ENCODE data around the gene CASP1.

DNA sequence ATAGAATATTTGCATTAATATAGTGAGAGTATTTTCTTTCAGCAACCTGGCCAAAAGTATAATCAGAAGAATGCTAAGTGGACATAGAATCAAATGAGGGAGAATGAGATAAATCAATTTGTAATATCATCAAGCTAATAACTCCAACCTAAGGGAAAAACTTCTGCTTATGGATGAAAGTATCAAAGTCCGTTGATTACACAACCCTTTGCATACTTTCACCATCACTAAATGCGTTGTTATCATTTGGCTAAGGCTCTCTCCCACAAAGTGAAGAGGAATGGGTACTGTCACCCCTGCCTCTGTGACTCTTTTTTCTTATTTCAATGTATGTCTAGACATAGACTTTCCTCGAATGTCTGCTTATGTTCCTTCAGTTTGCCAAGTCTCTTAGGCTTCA, 50.1 kb downstream of the CASP1 start:
- TF ChIP-seq, protein P1, sequence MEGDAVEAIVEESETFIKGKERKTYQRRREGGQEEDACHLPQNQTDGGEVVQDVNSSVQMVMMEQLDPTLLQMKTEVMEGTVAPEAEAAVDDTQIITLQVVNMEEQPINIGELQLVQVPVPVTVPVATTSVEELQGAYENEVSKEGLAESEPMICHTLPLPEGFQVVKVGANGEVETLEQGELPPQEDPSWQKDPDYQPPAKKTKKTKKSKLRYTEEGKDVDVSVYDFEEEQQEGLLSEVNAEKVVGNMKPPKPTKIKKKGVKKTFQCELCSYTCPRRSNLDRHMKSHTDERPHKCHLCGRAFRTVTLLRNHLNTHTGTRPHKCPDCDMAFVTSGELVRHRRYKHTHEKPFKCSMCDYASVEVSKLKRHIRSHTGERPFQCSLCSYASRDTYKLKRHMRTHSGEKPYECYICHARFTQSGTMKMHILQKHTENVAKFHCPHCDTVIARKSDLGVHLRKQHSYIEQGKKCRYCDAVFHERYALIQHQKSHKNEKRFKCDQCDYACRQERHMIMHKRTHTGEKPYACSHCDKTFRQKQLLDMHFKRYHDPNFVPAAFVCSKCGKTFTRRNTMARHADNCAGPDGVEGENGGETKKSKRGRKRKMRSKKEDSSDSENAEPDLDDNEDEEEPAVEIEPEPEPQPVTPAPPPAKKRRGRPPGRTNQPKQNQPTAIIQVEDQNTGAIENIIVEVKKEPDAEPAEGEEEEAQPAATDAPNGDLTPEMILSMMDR (conservative IDR thresholded peaks at IDR 0.05; ENCODE audit: low read length), result no peak
- TF ChIP-seq EZH2phosphoT487 (IDR thresholded peaks at IDR 0.05; ENCODE audit: borderline replicate concordance, low read depth, low read length), result no peak
